ENCODE results near the gene ATP6V0D1. TPM values are rescaled to one million over a fixed set of nuclear protein-coding genes. Genes with fewer than 3 reads are reported as not detected.

Gene ATP6V0D1
- total and polyA plus RNA-seq, 2 experiments from 2014 or later: 20.6 to 68.7 TPM

DNA sequence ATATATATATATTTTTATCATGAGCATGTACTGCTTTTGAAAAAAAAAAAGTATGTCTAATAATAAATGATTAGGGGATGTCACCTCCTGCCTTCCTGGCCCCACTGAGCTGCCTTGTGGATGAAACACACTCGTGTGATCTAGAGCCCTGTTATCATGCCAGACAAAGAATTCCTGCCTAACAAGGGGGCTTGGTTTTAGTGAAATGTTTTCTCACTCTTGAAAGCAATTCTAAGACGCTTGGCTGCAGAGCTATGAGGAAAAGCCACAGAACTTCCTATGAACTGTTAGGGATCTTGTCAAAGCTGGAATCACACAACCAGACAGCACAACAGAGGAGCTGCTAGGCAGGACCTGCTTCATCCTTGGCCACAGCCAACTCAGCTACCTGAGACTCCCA lies 68.7 kb downstream of the ATP6V0D1 start:
- peaks cover 19% of the 10 kb centered on the region for H3K27me3 Mint-ChIP-seq (ENCODE audit: insufficient read depth, low read depth, poor library complexity)
- TF ChIP-seq, protein P1, sequence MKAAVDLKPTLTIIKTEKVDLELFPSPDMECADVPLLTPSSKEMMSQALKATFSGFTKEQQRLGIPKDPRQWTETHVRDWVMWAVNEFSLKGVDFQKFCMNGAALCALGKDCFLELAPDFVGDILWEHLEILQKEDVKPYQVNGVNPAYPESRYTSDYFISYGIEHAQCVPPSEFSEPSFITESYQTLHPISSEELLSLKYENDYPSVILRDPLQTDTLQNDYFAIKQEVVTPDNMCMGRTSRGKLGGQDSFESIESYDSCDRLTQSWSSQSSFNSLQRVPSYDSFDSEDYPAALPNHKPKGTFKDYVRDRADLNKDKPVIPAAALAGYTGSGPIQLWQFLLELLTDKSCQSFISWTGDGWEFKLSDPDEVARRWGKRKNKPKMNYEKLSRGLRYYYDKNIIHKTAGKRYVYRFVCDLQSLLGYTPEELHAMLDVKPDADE (IDR thresholded peaks at IDR 0.05): no peak
- no peak for TF ChIP-seq CREB1 (CRISPR knock-in tag; IDR thresholded peaks at IDR 0.05; ENCODE audit: low read depth)
- TF ChIP-seq EZH2phosphoT487 (IDR thresholded peaks at IDR 0.05; ENCODE audit: unreplicated experiment): no peak
- no peak for TF ChIP-seq NANOG (IDR thresholded peaks at IDR 0.05; ENCODE audit: borderline replicate concordance)
- TF ChIP-seq ZNF114 (CRISPR knock-in tag; IDR thresholded peaks at IDR 0.05): no peak
- TF ChIP-seq, protein P2, sequence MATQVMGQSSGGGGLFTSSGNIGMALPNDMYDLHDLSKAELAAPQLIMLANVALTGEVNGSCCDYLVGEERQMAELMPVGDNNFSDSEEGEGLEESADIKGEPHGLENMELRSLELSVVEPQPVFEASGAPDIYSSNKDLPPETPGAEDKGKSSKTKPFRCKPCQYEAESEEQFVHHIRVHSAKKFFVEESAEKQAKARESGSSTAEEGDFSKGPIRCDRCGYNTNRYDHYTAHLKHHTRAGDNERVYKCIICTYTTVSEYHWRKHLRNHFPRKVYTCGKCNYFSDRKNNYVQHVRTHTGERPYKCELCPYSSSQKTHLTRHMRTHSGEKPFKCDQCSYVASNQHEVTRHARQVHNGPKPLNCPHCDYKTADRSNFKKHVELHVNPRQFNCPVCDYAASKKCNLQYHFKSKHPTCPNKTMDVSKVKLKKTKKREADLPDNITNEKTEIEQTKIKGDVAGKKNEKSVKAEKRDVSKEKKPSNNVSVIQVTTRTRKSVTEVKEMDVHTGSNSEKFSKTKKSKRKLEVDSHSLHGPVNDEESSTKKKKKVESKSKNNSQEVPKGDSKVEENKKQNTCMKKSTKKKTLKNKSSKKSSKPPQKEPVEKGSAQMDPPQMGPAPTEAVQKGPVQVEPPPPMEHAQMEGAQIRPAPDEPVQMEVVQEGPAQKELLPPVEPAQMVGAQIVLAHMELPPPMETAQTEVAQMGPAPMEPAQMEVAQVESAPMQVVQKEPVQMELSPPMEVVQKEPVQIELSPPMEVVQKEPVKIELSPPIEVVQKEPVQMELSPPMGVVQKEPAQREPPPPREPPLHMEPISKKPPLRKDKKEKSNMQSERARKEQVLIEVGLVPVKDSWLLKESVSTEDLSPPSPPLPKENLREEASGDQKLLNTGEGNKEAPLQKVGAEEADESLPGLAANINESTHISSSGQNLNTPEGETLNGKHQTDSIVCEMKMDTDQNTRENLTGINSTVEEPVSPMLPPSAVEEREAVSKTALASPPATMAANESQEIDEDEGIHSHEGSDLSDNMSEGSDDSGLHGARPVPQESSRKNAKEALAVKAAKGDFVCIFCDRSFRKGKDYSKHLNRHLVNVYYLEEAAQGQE (IDR thresholded peaks at IDR 0.05; ENCODE audit: unreplicated experiment): no peak
- no peak for TF ChIP-seq STAT1 (IDR thresholded peaks at IDR 0.05; ENCODE audit: unreplicated experiment)
- TF ChIP-seq, protein P3, sequence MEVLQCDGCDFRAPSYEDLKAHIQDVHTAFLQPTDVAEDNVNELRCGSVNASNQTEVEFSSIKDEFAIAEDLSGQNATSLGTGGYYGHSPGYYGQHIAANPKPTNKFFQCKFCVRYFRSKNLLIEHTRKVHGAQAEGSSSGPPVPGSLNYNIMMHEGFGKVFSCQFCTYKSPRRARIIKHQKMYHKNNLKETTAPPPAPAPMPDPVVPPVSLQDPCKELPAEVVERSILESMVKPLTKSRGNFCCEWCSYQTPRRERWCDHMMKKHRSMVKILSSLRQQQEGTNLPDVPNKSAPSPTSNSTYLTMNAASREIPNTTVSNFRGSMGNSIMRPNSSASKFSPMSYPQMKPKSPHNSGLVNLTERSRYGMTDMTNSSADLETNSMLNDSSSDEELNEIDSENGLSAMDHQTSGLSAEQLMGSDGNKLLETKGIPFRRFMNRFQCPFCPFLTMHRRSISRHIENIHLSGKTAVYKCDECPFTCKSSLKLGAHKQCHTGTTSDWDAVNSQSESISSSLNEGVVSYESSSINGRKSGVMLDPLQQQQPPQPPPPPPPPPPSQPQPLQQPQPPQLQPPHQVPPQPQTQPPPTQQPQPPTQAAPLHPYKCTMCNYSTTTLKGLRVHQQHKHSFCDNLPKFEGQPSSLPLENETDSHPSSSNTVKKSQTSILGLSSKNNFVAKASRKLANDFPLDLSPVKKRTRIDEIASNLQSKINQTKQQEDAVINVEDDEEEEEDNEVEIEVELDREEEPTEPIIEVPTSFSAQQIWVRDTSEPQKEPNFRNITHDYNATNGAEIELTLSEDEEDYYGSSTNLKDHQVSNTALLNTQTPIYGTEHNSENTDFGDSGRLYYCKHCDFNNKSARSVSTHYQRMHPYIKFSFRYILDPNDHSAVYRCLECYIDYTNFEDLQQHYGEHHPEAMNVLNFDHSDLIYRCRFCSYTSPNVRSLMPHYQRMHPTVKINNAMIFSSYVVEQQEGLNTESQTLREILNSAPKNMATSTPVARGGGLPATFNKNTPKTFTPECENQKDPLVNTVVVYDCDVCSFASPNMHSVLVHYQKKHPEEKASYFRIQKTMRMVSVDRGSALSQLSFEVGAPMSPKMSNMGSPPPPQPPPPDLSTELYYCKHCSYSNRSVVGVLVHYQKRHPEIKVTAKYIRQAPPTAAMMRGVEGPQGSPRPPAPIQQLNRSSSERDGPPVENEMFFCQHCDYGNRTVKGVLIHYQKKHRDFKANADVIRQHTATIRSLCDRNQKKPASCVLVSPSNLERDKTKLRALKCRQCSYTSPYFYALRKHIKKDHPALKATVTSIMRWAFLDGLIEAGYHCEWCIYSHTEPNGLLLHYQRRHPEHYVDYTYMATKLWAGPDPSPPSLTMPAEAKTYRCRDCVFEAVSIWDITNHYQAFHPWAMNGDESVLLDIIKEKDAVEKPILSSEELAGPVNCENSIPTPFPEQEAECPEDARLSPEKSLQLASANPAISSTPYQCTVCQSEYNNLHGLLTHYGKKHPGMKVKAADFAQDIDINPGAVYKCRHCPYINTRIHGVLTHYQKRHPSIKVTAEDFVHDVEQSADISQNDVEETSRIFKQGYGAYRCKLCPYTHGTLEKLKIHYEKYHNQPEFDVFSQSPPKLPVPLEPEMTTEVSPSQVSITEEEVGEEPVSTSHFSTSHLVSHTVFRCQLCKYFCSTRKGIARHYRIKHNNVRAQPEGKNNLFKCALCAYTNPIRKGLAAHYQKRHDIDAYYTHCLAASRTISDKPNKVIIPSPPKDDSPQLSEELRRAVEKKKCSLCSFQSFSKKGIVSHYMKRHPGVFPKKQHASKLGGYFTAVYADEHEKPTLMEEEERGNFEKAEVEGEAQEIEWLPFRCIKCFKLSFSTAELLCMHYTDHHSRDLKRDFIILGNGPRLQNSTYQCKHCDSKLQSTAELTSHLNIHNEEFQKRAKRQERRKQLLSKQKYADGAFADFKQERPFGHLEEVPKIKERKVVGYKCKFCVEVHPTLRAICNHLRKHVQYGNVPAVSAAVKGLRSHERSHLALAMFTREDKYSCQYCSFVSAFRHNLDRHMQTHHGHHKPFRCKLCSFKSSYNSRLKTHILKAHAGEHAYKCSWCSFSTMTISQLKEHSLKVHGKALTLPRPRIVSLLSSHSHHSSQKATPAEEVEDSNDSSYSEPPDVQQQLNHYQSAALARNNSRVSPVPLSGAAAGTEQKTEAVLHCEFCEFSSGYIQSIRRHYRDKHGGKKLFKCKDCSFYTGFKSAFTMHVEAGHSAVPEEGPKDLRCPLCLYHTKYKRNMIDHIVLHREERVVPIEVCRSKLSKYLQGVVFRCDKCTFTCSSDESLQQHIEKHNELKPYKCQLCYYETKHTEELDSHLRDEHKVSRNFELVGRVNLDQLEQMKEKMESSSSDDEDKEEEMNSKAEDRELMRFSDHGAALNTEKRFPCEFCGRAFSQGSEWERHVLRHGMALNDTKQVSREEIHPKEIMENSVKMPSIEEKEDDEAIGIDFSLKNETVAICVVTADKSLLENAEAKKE (CRISPR knock-in tag; IDR thresholded peaks at IDR 0.05): no peak
- TF ChIP-seq POLR2AphosphoS5 (IDR thresholded peaks at IDR 0.05; ENCODE audit: low read depth): no peak
- TF ChIP-seq EZH2 (IDR thresholded peaks at IDR 0.05; ENCODE audit: low read depth, unreplicated experiment): no peak
- no peak for TF ChIP-seq JUNB (IDR thresholded peaks at IDR 0.05; ENCODE audit: unreplicated experiment)
- TF ChIP-seq ZNF331 (CRISPR knock-in tag; IDR thresholded peaks at IDR 0.05; ENCODE audit: low read depth): no peak
- TF ChIP-seq, protein P4, sequence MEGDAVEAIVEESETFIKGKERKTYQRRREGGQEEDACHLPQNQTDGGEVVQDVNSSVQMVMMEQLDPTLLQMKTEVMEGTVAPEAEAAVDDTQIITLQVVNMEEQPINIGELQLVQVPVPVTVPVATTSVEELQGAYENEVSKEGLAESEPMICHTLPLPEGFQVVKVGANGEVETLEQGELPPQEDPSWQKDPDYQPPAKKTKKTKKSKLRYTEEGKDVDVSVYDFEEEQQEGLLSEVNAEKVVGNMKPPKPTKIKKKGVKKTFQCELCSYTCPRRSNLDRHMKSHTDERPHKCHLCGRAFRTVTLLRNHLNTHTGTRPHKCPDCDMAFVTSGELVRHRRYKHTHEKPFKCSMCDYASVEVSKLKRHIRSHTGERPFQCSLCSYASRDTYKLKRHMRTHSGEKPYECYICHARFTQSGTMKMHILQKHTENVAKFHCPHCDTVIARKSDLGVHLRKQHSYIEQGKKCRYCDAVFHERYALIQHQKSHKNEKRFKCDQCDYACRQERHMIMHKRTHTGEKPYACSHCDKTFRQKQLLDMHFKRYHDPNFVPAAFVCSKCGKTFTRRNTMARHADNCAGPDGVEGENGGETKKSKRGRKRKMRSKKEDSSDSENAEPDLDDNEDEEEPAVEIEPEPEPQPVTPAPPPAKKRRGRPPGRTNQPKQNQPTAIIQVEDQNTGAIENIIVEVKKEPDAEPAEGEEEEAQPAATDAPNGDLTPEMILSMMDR (conservative IDR thresholded peaks at IDR 0.05; ENCODE audit: low read depth in 2 of 2): no peak

More for the DNA sequence above, 68.7 kb downstream of the ATP6V0D1 start:
- Mint-ChIP-seq H3K36me3 (ENCODE audit: low read depth) (no peaks in the 10 kb centered on the region; the same call in 2 of the 3 replicates), H3K4me1 (peaks cover 30% of the 10 kb centered on the region), H3K9me3 (no peaks in the 10 kb centered on the region), H3K27ac (no peak overlapping the region), H3K4me3 (no peak overlapping the region)
- H2AFZ ChIP-seq: no peak overlapping the region
- H3K9me2 ChIP-seq (ENCODE audit: insufficient read depth): no peaks in the 10 kb centered on the region
- H4K20me1 ChIP-seq (replicated peaks; ENCODE audit: insufficient read depth): no peaks in the 10 kb centered on the region; the same call in 1 of the 2 replicates
- ATAC-seq (no peak), DNase-seq (ENCODE audit: low spot score) (no peak)
- no peaks in the 10 kb centered on the region for H3K27me3 ChIP-seq (ENCODE audit: insufficient read depth)
- no peak overlapping the region for H3K4me2 ChIP-seq
- H3K79me2 ChIP-seq (replicated peaks; ENCODE audit: insufficient read depth): no peaks in the 10 kb centered on the region
- no peak overlapping the region for H3K4me3 ChIP-seq
- peaks cover 21% of the 10 kb centered on the region for H3K4me1 ChIP-seq (ENCODE audit: insufficient read depth)
- no peak overlapping the region for H3K27ac ChIP-seq (ENCODE audit: low read depth)
- no peaks in the 10 kb centered on the region for H3K36me3 ChIP-seq (ENCODE audit: insufficient read depth)
- peaks cover 6% of the 10 kb centered on the region; the same call in 1 of the 2 replicates for H3F3A ChIP-seq (replicated peaks; ENCODE audit: low read depth)
